ENCODE data around the gene MIOX. TPM values are rescaled to one million over a fixed set of nuclear protein-coding genes. Genes with fewer than 3 reads are reported as not detected.

Gene MIOX
- total and polyA plus RNA-seq, 9 of the 15 experiments (the other 6 are each of a cell fraction or from before 2014, with no cell fraction given), result 0.08 TPM; not detected in 8

- TF ChIP-seq, protein P1, sequence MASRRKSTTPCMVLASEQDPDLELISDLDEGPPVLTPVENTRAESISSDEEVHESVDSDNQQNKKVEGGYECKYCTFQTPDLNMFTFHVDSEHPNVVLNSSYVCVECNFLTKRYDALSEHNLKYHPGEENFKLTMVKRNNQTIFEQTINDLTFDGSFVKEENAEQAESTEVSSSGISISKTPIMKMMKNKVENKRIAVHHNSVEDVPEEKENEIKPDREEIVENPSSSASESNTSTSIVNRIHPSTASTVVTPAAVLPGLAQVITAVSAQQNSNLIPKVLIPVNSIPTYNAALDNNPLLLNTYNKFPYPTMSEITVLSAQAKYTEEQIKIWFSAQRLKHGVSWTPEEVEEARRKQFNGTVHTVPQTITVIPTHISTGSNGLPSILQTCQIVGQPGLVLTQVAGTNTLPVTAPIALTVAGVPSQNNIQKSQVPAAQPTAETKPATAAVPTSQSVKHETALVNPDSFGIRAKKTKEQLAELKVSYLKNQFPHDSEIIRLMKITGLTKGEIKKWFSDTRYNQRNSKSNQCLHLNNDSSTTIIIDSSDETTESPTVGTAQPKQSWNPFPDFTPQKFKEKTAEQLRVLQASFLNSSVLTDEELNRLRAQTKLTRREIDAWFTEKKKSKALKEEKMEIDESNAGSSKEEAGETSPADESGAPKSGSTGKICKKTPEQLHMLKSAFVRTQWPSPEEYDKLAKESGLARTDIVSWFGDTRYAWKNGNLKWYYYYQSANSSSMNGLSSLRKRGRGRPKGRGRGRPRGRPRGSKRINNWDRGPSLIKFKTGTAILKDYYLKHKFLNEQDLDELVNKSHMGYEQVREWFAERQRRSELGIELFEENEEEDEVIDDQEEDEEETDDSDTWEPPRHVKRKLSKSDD (conservative IDR thresholded peaks at IDR 0.05; ENCODE audit: low read length), result no peak
- no peak for TF ChIP-seq HEY1 (CRISPR knock-in tag; IDR thresholded peaks at IDR 0.05; ENCODE audit: borderline replicate concordance)
- TF ChIP-seq KLF16 (IDR thresholded peaks at IDR 0.05), result 0 out of 2 replicates have a peak, but pooled peaks have one; percentile 24
- TF ChIP-seq FIP1L1 (IDR thresholded peaks at IDR 0.05; ENCODE audit: low read depth, low read length, poor library complexity, severe bottlenecking), result no peak
- peak; percentile 84 for TF ChIP-seq ARID1B (IDR thresholded peaks at IDR 0.05)
- no peak for TF ChIP-seq PTTG1 (tag; IDR thresholded peaks at IDR 0.05; ENCODE audit: low read depth)
- no peak for TF ChIP-seq SIX5 (IDR thresholded peaks at IDR 0.05; ENCODE audit: borderline replicate concordance in 1 of 2, insufficient read depth in 1 of 2, low read depth in 1 of 2, low read length in 2 of 2)
- no peak for TF ChIP-seq MAFF (IDR thresholded peaks at IDR 0.05; ENCODE audit: low read length)
- no peak for TF ChIP-seq ZNF76 (CRISPR knock-in tag; IDR thresholded peaks at IDR 0.05; ENCODE audit: borderline replicate concordance)
- TF ChIP-seq RBM17 (IDR thresholded peaks at IDR 0.05; ENCODE audit: borderline replicate concordance, low read depth, low read length), result no peak
- no peak for TF ChIP-seq SRSF3 (IDR thresholded peaks at IDR 0.05; ENCODE audit: insufficient read depth, low read length)
- no peak for TF ChIP-seq NCOA4 (IDR thresholded peaks at IDR 0.05; ENCODE audit: partially characterized antibody)
- no peak for TF ChIP-seq SRSF1 (IDR thresholded peaks at IDR 0.05; ENCODE audit: low read depth, low read length)
- no peak for TF ChIP-seq HDGF (IDR thresholded peaks at IDR 0.05)
- no peak for TF ChIP-seq ZBED1 (IDR thresholded peaks at IDR 0.05)
- TF ChIP-seq, protein P2, sequence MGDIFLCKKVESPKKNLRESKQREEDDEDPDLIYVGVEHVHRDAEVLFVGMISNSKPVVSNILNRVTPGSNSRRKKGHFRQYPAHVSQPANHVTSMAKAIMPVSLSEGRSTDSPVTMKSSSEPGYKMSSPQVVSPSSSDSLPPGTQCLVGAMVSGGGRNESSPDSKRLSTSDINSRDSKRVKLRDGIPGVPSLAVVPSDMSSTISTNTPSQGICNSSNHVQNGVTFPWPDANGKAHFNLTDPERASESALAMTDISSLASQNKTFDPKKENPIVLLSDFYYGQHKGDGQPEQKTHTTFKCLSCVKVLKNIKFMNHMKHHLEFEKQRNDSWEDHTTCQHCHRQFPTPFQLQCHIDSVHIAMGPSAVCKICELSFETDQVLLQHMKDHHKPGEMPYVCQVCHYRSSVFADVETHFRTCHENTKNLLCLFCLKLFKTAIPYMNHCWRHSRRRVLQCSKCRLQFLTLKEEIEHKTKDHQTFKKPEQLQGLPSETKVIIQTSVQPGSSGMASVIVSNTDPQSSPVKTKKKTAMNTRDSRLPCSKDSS (IDR thresholded peaks at IDR 0.05; ENCODE audit: low read depth, partially characterized antibody), result no peak
- TF ChIP-seq, protein P3, sequence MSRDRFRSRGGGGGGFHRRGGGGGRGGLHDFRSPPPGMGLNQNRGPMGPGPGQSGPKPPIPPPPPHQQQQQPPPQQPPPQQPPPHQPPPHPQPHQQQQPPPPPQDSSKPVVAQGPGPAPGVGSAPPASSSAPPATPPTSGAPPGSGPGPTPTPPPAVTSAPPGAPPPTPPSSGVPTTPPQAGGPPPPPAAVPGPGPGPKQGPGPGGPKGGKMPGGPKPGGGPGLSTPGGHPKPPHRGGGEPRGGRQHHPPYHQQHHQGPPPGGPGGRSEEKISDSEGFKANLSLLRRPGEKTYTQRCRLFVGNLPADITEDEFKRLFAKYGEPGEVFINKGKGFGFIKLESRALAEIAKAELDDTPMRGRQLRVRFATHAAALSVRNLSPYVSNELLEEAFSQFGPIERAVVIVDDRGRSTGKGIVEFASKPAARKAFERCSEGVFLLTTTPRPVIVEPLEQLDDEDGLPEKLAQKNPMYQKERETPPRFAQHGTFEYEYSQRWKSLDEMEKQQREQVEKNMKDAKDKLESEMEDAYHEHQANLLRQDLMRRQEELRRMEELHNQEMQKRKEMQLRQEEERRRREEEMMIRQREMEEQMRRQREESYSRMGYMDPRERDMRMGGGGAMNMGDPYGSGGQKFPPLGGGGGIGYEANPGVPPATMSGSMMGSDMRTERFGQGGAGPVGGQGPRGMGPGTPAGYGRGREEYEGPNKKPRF (IDR thresholded peaks at IDR 0.05; ENCODE audit: low read depth, low read length), result no peak
- TF ChIP-seq, protein P4, sequence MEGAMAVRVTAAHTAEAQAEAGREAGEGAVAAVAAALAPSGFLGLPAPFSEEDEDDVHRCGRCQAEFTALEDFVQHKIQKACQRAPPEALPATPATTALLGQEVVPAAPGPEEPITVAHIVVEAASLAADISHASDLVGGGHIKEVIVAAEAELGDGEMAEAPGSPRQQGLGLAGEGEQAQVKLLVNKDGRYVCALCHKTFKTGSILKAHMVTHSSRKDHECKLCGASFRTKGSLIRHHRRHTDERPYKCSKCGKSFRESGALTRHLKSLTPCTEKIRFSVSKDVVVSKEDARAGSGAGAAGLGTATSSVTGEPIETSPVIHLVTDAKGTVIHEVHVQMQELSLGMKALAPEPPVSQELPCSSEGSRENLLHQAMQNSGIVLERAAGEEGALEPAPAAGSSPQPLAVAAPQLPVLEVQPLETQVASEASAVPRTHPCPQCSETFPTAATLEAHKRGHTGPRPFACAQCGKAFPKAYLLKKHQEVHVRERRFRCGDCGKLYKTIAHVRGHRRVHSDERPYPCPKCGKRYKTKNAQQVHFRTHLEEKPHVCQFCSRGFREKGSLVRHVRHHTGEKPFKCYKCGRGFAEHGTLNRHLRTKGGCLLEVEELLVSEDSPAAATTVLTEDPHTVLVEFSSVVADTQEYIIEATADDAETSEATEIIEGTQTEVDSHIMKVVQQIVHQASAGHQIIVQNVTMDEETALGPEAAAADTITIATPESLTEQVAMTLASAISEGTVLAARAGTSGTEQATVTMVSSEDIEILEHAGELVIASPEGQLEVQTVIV (CRISPR knock-in tag; IDR thresholded peaks at IDR 0.05; ENCODE audit: borderline replicate concordance), result no peak
Observed at GRCh38 chr22:50532824-50533796, 46.5 kb downstream of the MIOX start (continued).
